HepG2 (cell line): ENCODE measurements around the gene ANXA6. TPM values are rescaled to one million over a fixed set of nuclear protein-coding genes. Genes with fewer than 3 reads are reported as not detected.

ENCODE experiments used
- ATAC-seq: fragments of 200-7000 bp; cut with Tn5 transposase; 3 replicates; pipeline ENCODE4 v1.9.1; 2020; ENCODE audit warnings: mild to moderate bottlenecking, moderate library complexity
- BruUV-seq: library from RNA; stranded (reverse); fragments of 400-500 nt; replicated peaks from 2 replicates; lab custom pipeline; 2021; lab: Mats Ljungman, UMichigan
- CTCF ChIA-PET: fragments of 300-600 bp; formaldehyde crosslinking; extraction: SDS; loops from one replicate; lab custom pipeline; 2021; ENCODE audit warnings: low total read pairs, inconsistent platforms, low intra/inter-chr PET ratio; lab: Yijun Ruan, JAX
- POLR2A ChIA-PET: fragments of 350-600 bp; sonication (Branson Sonifier 250); formaldehyde crosslinking; loops from one replicate; lab custom pipeline; 2020; ENCODE audit warnings: antibody characterized with exemption, inconsistent platforms; lab: Yijun Ruan, JAX
- DNase-seq: peaks from one replicate; pipeline ENCODE4 v3.0.0-alpha.2; 2015; ENCODE audit warnings: low spot score
- FAIRE-seq: peaks from 3 replicates; lab custom pipeline; 2011; peaks lifted over from hg19 to GRCh38; lab: Jason Lieb, UNC
- H2AFZ ChIP-seq: one replicate; pipeline ENCODE4 v1.6.1; 2011; ENCODE audit warnings: low read length, inconsistent platforms
- H3K27ac ChIP-seq: fragments of 300-600 bp; 3 replicates; pipeline ENCODE4 v1.8.0; 2011; ENCODE audit warnings: mixed run types, mild to moderate bottlenecking, mixed read lengths, low read length, inconsistent platforms; ENCODE audit not compliant: insufficient read depth; ENCODE audit errors: extremely low read length
- H3K27me3 ChIP-seq, 2 experiments: fragments of 200-600 bp in 1 of 2; 2 replicates in 1 of 2; 3 replicates in 1 of 2; pipeline versions ENCODE4 v1.6.0 to v1.8.0; 2011; ENCODE audit warnings: low read length in 2 of 2, mild to moderate bottlenecking in 2 of 2, moderate library complexity in 2 of 2, inconsistent platforms in 1 of 2; ENCODE audit not compliant: insufficient read depth in 2 of 2, control insufficient read depth in 1 of 2
- H3K36me3 ChIP-seq, 2 experiments: fragments of 200-600 bp in 1 of 2; replicated peaks in 1 of 2; 2 replicates in 1 of 2; 3 replicates in 1 of 2; pipeline versions ENCODE4 v1.5.1 to v1.8.0; 2011; ENCODE audit warnings: low read length in 2 of 2, inconsistent platforms in 1 of 2; ENCODE audit not compliant: insufficient read depth in 2 of 2, control insufficient read depth in 1 of 2
- H3K4me1 ChIP-seq: 2 replicates; pipeline ENCODE4 v1.5.1; 2012; ENCODE audit warnings: low read length, inconsistent platforms; ENCODE audit not compliant: insufficient read depth
- H3K4me2 ChIP-seq: 2 replicates; pipeline ENCODE4 v1.6.0; 2011; ENCODE audit warnings: low read depth, low read length, inconsistent platforms
- H3K4me3 ChIP-seq, 3 experiments: fragments of 200-600 bp in 1 of 3; sonication (generic), shearing (Covaris generic) in 1 of 3; replicated peaks in 1 of 3; 2 replicates each; pipeline ENCODE4 v1.5.1; 2011 to 2016; ENCODE audit warnings: low read length in 3 of 3, inconsistent platforms in 2 of 3, low read depth in 2 of 3, mild to moderate bottlenecking in 2 of 3, control low read depth in 1 of 3, mixed read lengths in 1 of 3; ENCODE audit not compliant: insufficient read depth in 1 of 3
- H3K79me2 ChIP-seq: one replicate; pipeline ENCODE4 v1.6.1; 2011; ENCODE audit warnings: low read length, inconsistent platforms; ENCODE audit not compliant: insufficient read depth
- H3K9ac ChIP-seq: 2 replicates; pipeline ENCODE4 v1.6.0; 2011; ENCODE audit warnings: mild to moderate bottlenecking, low read depth, low read length, inconsistent platforms; ENCODE audit not compliant: insufficient read depth
- H3K9me3 ChIP-seq: 2 replicates; pipeline ENCODE4 v1.5.1; 2012; ENCODE audit warnings: mild to moderate bottlenecking, low read length
- H4K20me1 ChIP-seq: 2 replicates; pipeline ENCODE4 v1.6.0; 2011; ENCODE audit warnings: inconsistent platforms, mild to moderate bottlenecking, low read length, moderate library complexity; ENCODE audit not compliant: insufficient read depth
- BRF2 ChIP-seq: sonication (generic); formaldehyde crosslinking; IDR thresholded peaks from 2 replicates; pipeline ENCODE4 v1.8.1; 2022; ENCODE audit warnings: mild to moderate bottlenecking, missing genetic modification reagents
- GTF3A ChIP-seq: sonication (generic); formaldehyde crosslinking; conservative IDR thresholded peaks from 2 replicates; pipeline ENCODE4 v1.4.0; 2020; ENCODE audit warnings: mild to moderate bottlenecking, missing genetic modification reagents
- LCORL ChIP-seq, 2 experiments: fragments of 450-650 bp in 1 of 2; sonication (generic) in 1 of 2; formaldehyde crosslinking in 1 of 2; IDR thresholded peaks; 2 replicates each; pipeline versions ENCODE4 v1.5.0 to v1.6.1; 2017 to 2020; ENCODE audit warnings: antibody characterized with exemption in 1 of 2, missing genetic modification reagents in 1 of 2
- RARA ChIP-seq: IDR thresholded peaks from 2 replicates; pipeline ENCODE4 v1.6.1; 2016; ENCODE audit warnings: missing genetic modification reagents, missing compliant biosample characterization
- SRSF1 ChIP-seq: fragments of 200-400 bp; formaldehyde crosslinking; optimal IDR thresholded peaks from 2 replicates; pipeline ENCODE3; 2017; ENCODE audit warnings: mild to moderate bottlenecking, low read depth, low read length, moderate library complexity
- U2AF1 ChIP-seq: fragments of 200-400 bp; formaldehyde crosslinking; optimal IDR thresholded peaks from 2 replicates; pipeline ENCODE3; 2017; ENCODE audit warnings: mild to moderate bottlenecking, low read depth, low read length
- XBP1 ChIP-seq: sonication (generic); formaldehyde crosslinking; IDR thresholded peaks from 2 replicates; pipeline ENCODE4 v1.5.0; 2020; ENCODE audit warnings: missing genetic modification reagents
- ZBTB26 ChIP-seq: IDR thresholded peaks from 2 replicates; pipeline ENCODE4 v1.6.1; 2016; ENCODE audit warnings: missing compliant biosample characterization, missing genetic modification reagents, borderline replicate concordance
- ZBTB49 ChIP-seq: sonication (generic); formaldehyde crosslinking; IDR thresholded peaks from 2 replicates; pipeline ENCODE4 v1.4.0; 2020; ENCODE audit warnings: missing genetic modification reagents, borderline replicate concordance
- ZFY ChIP-seq: sonication (generic); formaldehyde crosslinking; IDR thresholded peaks from 2 replicates; pipeline ENCODE4 v1.4.0; 2020; ENCODE audit warnings: missing genetic modification reagents
- ZNF260 ChIP-seq: sonication (generic); formaldehyde crosslinking; IDR thresholded peaks from 2 replicates; pipeline ENCODE4 v1.4.0; 2020; ENCODE audit warnings: missing genetic modification reagents, low read depth, mild to moderate bottlenecking, borderline replicate concordance
- ZNF703 ChIP-seq: sonication (generic); formaldehyde crosslinking; IDR thresholded peaks from 2 replicates; pipeline ENCODE4 v1.5.1; 2020; ENCODE audit warnings: missing genetic modification reagents, mild to moderate bottlenecking, moderate library complexity, borderline replicate concordance
- WGBS: methylation state at CpG from one replicate; pipeline ENCODE4 v1.1.6; 2017; ENCODE audit warnings: low lambda C conversion rate; 5-methylcytosine and 5-hydroxymethylcytosine counted together
- in situ Hi-C: cut with HindIII; loops from 2 replicates; pipeline ENCODE4 v1.10.0; 2017; ENCODE audit warnings: low pct_unique_long_range_greater_than_20kb; ENCODE audit not compliant: extremely low pct_ligation_motif_present
- intact Hi-C: fragments of 100-400 bp; cut with micrococcal nuclease; formaldehyde crosslinking; loops from one replicate; pipeline ENCODE4 v1.10.0; 2022; ENCODE audit not compliant: unreplicated experiment
- polyA plus RNA-seq, 8 experiments: library from polyadenylated mRNA; depleted of rRNA in 3 of 8; stranded (reverse) in 7 of 8; unstranded in 1 of 8; fragments of >200 nt; fragmentation: Illumina TruSeq in 4 of 8; extraction: Trizol in 4 of 8; gene quantifications; 2 replicates each; pipeline versions ENCODE4 v1.2.1 to v1.2.3, GENCODE V29; 2011 to 2016; ENCODE audit warnings: low read depth in 4 of 8, missing spikeins in 1 of 8, mixed read lengths in 1 of 8; ENCODE audit not compliant: insufficient read depth in 1 of 8
- total RNA-seq, 5 experiments: library from RNA; depleted of rRNA; stranded (reverse); fragments of >200 nt; fragmentation: Illumina TruSeq; extraction: Trizol; gene quantifications; 2 replicates each; pipeline ENCODE4 v1.2.3, GENCODE V29; 2016; ENCODE audit warnings: low read depth in 1 of 5

Gene ANXA6
- total and polyA plus RNA-seq, 2 of the 13 experiments (the other 11 are each of a cell fraction or from before 2014, with no cell fraction given): 103 to 125 TPM

GRCh38 chr5:151065609-151066008, 92.0 kb downstream of the ANXA6 start (continued):
- TF ChIP-seq ZBTB49 (CRISPR knock-in tag): no peak
- no peak for TF ChIP-seq BRF2 (CRISPR knock-in tag)

GRCh38 chr5:151064916-151065499, 92.6 kb downstream of the ANXA6 start:
- H3K9me3 ChIP-seq: no peaks in the 10 kb centered on the region
- no peak overlapping the region for H3K4me2 ChIP-seq
- peaks cover 35 to 71% of the 10 kb centered on the region in 2 experiments for H3K36me3 ChIP-seq
- H4K20me1 ChIP-seq: peaks cover 60% of the 10 kb centered on the region; the same call in 1 of the 2 replicates
- no peak overlapping the region for H3K4me3 ChIP-seq
- H2AFZ ChIP-seq: no peak overlapping the region
- no peak overlapping the region for H3K27ac ChIP-seq
- 97% methylated on average over 12 of the region's 12 CpGs for WGBS
- ATAC-seq (no peak), FAIRE-seq (no peak), DNase-seq (no peak)
- H3K9ac ChIP-seq: no peak overlapping the region
- intact Hi-C loops: no loop called here
- ChIA-PET CTCF (no interaction called here), POLR2A (no interaction called here)
- H3K4me1 ChIP-seq: peaks cover 36% of the 10 kb centered on the region
- in situ Hi-C loops: no loop called here
- H3K27me3 ChIP-seq: no peaks in the 10 kb centered on the region
- BruUV-seq: no TSS peak
- H3K79me2 ChIP-seq: peaks cover 56% of the 10 kb centered on the region
- no peak for TF ChIP-seq ZNF260 (CRISPR knock-in tag)
- no peak for TF ChIP-seq U2AF1
- no peak for TF ChIP-seq GTF3A (CRISPR knock-in tag)
- TF ChIP-seq ZFY (CRISPR knock-in tag): no peak
- TF ChIP-seq LCORL (IDR thresholded peaks at IDR 0.05): no peak
- TF ChIP-seq LCORL (CRISPR knock-in tag; IDR thresholded peaks at IDR 0.05): no peak
- no peak for TF ChIP-seq ZNF703
- TF ChIP-seq SRSF1: no peak
- TF ChIP-seq RARA: no peak
- TF ChIP-seq ZBTB26 (CRISPR knock-in tag): no peak
- no peak for TF ChIP-seq XBP1 (CRISPR knock-in tag)
